ENCODE measurements around the gene SSTR4. TPM values are rescaled to one million over a fixed set of nuclear protein-coding genes. Genes with fewer than 3 reads are reported as not detected.

The SSTR4 gene
- total and polyA plus RNA-seq, 9 of the 15 experiments (the other 6 are each of a cell fraction or from before 2014, with no cell fraction given) = not detected

DNA sequence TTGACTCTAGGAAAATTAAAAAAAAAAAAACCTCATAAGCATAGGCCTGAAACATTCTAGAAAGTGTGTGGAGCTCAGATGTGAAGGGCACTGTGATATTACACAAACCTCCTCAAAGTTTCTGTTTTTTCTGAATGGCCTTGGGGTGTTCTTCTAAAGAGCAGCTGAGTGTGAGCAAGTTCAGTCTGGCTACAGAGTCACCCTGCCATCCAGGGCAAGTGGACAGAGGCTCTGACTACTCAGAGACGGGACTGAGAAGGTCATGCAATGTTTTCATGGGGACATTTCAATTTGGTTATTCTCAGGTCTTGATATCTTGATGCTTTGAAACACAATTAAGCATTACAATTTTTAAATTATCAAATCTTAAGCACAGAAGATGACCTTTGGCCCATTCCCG lies 36.6 kb upstream of the SSTR4 start:
- H3K4me1 ChIP-seq (replicated peaks in 1 of 2; ENCODE audit: control insufficient read depth in 2 of 2, insufficient read depth in 2 of 2, low read length in 2 of 2) = no peaks in the 10 kb centered on the region
- H3K9ac ChIP-seq (ENCODE audit: insufficient read depth in 1 of 2, low read depth in 2 of 2, low read length in 2 of 2) = no peak overlapping the region
- 10% methylated on average over 2 of the region's 2 CpGs for WGBS (ENCODE audit: insufficient coverage, low coverage, missing lambda C conversion rate)
- ATAC-seq (no peak), FAIRE-seq (no peak), DNase-seq (ENCODE audit: extremely low read depth in 1 of 4, low spot score in 3 of 4) (no peak)
- peaks cover 0 to 25% of the 10 kb centered on the region in 2 experiments; a peak in 2 of 5 replicates for H3K27me3 ChIP-seq (ENCODE audit: control insufficient read depth in 2 of 2, insufficient read depth in 2 of 2, low read length in 2 of 2)
- intact Hi-C loops (cut with micrococcal nuclease) (no loop called here), in situ Hi-C loops (cut with MboI) (no loop called here)
- no peaks in the 10 kb centered on the region for H3K9me1 ChIP-seq (ENCODE audit: control insufficient read depth, insufficient read depth, low read length)
- H3K36me3 ChIP-seq (ENCODE audit: control insufficient read depth, insufficient read depth, low read length) = no peaks in the 10 kb centered on the region
- H3K4me3 ChIP-seq = no peak overlapping the region
- no peak overlapping the region for H3K27ac ChIP-seq (ENCODE audit: extremely low read depth, low read depth, low read length)
- no peak overlapping the region for H3K4me2 ChIP-seq (ENCODE audit: insufficient read depth, low read length)
- CTCF ChIA-PET (ENCODE audit: low intra/inter-chr PET ratio) = no interaction called here
- no peak overlapping the region for H2AFZ ChIP-seq (ENCODE audit: low read depth, low read length)
- H3K9me3 ChIP-seq (replicated peaks; ENCODE audit: control insufficient read depth, insufficient read depth, low read depth, low read length) = no peaks in the 10 kb centered on the region
- no peaks in the 10 kb centered on the region for H3K79me2 ChIP-seq (ENCODE audit: control insufficient read depth, insufficient read depth, low read length)
- POLR2A ChIA-PET = interaction anchor here (0.5 to 1.0 kb wide), 3 partner anchors 30 to 157 kb away, joined by 3 read pairs; no protein-coding TSS in a partner anchor
- BruUV-seq (replicated peaks) = no TSS peak
- H4K20me1 ChIP-seq (replicated peaks; ENCODE audit: control insufficient read depth, insufficient read depth, low read length) = no peaks in the 10 kb centered on the region
- TF ChIP-seq ZNF324 (CRISPR knock-in tag; IDR thresholded peaks at IDR 0.05) (no peak), ZNF592 (IDR thresholded peaks at IDR 0.05) (no peak), ETV6 (IDR thresholded peaks at IDR 0.05; ENCODE audit: borderline replicate concordance in 1 of 2, low read depth in 2 of 2, low read length in 1 of 2) (no peak), ETV6 (CRISPR knock-in tag; IDR thresholded peaks at IDR 0.05; ENCODE audit: borderline replicate concordance) (no peak), MLLT1 (IDR thresholded peaks at IDR 0.05) (no peak), ZBTB7A (IDR thresholded peaks at IDR 0.05; ENCODE audit: borderline replicate concordance, control insufficient read depth, low read depth, low read length) (no peak), TAF7 (tag; IDR thresholded peaks at IDR 0.05) (no peak), ZNF174 (CRISPR knock-in tag; IDR thresholded peaks at IDR 0.05) (no peak), SMAD1 (IDR thresholded peaks at IDR 0.05; ENCODE audit: low read depth, low read length, partially characterized antibody) (no peak), PHF20 (IDR thresholded peaks at IDR 0.05; ENCODE audit: partially characterized antibody) (no peak), BACH1 (tag; IDR thresholded peaks at IDR 0.05) (no peak), EGR1 (conservative IDR thresholded peaks at IDR 0.05) (no peak), ZFP36 (IDR thresholded peaks at IDR 0.05; ENCODE audit: low read depth, low read length, partially characterized antibody) (no peak), CREM (IDR thresholded peaks at IDR 0.05; ENCODE audit: low read depth) (no peak), CCNT2 (IDR thresholded peaks at IDR 0.05; ENCODE audit: borderline replicate concordance, extremely low read depth, insufficient read length, low read depth, low read length) (no peak)
- TF ChIP-seq, protein P1, sequence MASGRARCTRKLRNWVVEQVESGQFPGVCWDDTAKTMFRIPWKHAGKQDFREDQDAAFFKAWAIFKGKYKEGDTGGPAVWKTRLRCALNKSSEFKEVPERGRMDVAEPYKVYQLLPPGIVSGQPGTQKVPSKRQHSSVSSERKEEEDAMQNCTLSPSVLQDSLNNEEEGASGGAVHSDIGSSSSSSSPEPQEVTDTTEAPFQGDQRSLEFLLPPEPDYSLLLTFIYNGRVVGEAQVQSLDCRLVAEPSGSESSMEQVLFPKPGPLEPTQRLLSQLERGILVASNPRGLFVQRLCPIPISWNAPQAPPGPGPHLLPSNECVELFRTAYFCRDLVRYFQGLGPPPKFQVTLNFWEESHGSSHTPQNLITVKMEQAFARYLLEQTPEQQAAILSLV (tag; IDR thresholded peaks at IDR 0.05) = no peak
